GM12801 (cell line): Measurements from ENCODE around the gene PTPRJ.

Experiments
- TF ChIP-seq, protein P1 (sequence below): IDR thresholded peaks from one replicate; pipeline ENCODE4 v1.5.1; 2011; ENCODE audit warnings: control low read depth; ENCODE audit not compliant: insufficient read length; ENCODE audit errors: extremely low read depth

Gene PTPRJ

GRCh38 chr11:47980088-47980906, at the start of gene PTPRJ:
Gene PTPRJ (plus strand): TSS chr11:47980559. CDS start chr11:47980913, 354 bp downstream.
- TF ChIP-seq, protein P1, sequence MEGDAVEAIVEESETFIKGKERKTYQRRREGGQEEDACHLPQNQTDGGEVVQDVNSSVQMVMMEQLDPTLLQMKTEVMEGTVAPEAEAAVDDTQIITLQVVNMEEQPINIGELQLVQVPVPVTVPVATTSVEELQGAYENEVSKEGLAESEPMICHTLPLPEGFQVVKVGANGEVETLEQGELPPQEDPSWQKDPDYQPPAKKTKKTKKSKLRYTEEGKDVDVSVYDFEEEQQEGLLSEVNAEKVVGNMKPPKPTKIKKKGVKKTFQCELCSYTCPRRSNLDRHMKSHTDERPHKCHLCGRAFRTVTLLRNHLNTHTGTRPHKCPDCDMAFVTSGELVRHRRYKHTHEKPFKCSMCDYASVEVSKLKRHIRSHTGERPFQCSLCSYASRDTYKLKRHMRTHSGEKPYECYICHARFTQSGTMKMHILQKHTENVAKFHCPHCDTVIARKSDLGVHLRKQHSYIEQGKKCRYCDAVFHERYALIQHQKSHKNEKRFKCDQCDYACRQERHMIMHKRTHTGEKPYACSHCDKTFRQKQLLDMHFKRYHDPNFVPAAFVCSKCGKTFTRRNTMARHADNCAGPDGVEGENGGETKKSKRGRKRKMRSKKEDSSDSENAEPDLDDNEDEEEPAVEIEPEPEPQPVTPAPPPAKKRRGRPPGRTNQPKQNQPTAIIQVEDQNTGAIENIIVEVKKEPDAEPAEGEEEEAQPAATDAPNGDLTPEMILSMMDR, result no peak

DNA sequence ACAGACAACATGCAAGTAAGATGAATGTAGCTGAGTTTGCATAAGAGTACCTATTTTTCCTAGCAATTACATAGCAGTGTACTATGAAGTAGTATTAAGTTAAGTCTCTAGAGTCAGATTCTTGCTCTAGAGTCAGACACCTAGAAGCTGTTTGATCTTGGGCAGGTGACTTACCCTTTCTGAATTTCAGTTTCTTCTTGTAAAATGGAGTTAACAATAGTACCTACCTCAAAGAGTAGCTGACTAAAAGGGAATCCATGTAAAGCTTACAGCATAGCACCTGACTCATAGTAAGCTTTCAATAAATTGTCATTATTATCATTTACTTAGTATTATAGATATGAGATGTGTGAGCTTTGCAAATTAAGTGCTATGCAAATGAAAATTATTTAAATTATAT, 47.8 kb upstream of the PTPRJ start:
- TF ChIP-seq, protein P1, result no peak

DNA sequence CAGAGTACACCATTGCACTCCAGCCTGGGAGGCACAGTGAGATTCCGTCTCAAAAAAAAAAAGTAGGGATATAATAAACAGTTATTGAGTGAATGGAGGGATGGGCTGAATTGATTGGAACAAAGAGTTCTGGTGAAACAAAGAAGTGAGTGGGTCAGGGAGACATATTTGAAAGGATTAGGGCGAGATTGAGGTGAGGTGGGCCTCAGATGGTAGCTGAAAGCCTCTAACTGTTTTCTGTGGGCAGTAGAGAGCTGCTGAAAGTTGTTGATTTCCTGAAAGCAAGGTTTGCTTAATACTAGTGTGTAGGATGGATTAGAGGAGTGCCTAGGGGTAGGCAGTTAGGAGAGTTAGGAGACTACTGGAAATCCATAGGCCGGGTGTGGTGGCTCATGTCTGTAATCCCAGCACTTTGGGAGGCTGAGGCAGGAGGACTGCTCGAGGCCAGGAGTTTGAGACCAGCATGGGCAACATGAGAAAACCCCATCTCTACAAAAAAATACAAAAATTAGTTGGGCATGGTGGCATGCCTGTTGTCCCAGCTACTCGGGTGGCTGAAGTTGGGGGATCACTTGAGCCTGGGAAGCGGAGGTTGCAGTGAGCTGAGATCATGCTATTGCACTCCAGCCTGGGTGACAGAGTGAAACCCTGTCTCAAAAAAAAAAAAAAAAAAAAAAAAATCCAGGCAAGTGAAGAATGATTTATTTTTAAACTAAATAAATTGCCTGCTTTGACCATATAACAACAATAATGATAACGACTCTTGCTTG, 41.4 kb upstream of the PTPRJ start:
- TF ChIP-seq, protein P1, result no peak

- TF ChIP-seq, protein P1, result no peak
Measured at GRCh38 chr11:47940904-47941649, 39.3 kb upstream of the PTPRJ start.

DNA sequence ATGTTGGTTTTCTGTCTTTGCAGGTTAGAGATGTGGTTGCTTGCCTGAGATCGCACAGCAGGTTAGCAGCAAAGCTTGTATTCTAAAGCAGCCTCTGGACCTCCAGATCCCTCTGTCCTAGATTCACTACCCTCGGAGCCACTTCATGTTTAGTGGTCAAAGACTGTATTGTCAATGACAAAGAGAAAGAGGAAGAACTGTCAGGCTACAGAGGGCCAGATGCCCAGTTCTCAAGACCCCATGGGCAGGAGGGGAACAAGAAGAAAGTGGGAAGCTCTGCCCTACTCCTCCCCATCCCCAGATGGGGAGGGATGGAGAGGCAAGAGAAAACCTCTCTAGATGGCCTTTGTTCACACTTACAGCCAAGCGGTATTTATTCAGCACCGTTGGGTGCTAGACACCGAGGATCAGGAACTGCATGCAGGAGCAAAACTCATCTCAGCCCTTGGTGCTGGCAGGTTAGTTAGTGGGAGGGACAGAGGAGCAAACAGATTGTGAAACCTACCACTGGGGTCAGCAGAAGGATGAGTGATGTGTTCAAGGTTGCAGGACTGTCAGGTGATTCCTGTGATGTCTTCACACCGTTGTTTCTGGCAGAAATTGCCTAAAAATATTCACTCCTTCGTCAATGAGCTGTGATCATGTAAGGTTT, 38.3 kb upstream of the PTPRJ start:
- TF ChIP-seq, protein P1, result no peak

GRCh38 chr11:47943721-47944586, 36.4 kb upstream of the PTPRJ start:
- TF ChIP-seq, protein P1, result no peak
